Activated CD4-positive, alpha-beta T cell treated with anti-CD3 and anti-CD28 coated beads, Interleukin-2, amount 50 U/mL, for 24 hours (primary cell): Measurements from ENCODE around the gene FBXW10B.
"Not testable (repeated sequence)": the region's sequence is repeated elsewhere in the genome, so short reads cannot be mapped to it uniquely, and the experiment has no call there.

Source experiments
- DNase-seq, 2 donors: peaks; one replicate each; pipeline ENCODE4 v3.0.0-alpha.2; 2020; ENCODE audit warnings: low read depth in 1 of 2, low spot score in 1 of 2

FBXW10B gene, protein sequence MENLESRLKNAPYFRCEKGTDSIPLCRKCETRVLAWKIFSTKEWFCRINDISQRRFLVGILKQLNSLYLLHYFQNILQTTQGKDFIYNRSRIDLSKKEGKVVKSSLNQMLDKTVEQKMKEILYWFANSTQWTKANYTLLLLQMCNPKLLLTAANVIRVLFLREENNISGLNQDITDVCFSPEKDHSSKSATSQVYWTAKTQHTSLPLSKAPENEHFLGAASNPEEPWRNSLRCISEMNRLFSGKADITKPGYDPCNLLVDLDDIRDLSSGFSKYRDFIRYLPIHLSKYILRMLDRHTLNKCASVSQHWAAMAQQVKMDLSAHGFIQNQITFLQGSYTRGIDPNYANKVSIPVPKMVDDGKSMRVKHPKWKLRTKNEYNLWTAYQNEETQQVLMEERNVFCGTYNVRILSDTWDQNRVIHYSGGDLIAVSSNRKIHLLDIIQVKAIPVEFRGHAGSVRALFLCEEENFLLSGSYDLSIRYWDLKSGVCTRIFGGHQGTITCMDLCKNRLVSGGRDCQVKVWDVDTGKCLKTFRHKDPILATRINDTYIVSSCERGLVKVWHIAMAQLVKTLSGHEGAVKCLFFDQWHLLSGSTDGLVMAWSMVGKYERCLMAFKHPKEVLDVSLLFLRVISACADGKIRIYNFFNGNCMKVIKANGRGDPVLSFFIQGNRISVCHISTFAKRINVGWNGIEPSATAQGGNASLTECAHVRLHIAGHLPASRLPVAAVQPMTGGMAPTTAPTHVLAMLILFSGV

GRCh38 chr17:15619331-15620058 is at the start of gene FBXW10B:
TSS of gene FBXW10B (minus strand) at chr17:15619704. CDS start at chr17:15619512, 192 bp downstream.
- not testable (repeated sequence) for DNase-seq

DNA sequence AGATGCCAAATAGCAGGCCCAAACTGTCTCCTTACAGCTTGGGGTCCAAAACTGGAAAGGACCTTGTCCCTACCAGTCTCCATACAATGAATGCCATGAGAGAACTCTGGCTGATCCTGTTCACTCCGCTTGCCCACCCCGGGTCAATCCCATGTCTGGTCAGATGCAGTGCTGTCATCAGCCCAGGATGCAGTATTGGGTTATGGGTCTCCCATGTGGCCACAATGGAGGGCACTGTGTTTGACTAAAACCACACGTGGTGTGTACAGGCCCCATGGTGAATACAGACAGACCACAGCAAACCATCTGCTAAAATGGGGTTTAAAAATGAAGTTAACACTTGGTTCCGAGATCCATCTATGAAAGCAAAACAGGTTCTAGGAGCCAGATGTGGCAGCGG is 44.2 kb upstream of the FBXW10B start:
- no peak for DNase-seq

DNA sequence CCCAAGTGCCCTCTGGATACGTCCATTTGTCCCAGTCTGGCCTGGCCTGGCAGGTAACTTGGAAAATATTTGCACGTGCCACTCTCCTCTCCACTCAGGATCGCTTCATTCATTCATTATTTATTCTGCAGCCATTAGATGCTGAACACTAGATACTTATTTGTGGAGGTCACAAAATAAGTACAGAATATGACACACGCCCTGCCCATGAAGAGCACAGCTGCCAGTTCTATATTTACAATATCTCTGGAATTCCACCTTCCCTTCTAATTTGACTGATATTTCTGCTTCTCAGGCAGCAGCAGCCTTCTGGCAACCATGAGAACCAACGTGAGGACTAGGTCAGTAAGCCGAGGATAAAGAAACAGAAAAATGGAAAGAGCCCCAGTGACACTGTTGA is 43.7 kb upstream of the FBXW10B start:
- no peak for DNase-seq

- no peak for DNase-seq
Measured at GRCh38 chr17:15662681-15663080, 43.2 kb upstream of the FBXW10B start.

- no peak for DNase-seq
Measured at GRCh38 chr17:15660077-15660476, 40.6 kb upstream of the FBXW10B start.

DNA sequence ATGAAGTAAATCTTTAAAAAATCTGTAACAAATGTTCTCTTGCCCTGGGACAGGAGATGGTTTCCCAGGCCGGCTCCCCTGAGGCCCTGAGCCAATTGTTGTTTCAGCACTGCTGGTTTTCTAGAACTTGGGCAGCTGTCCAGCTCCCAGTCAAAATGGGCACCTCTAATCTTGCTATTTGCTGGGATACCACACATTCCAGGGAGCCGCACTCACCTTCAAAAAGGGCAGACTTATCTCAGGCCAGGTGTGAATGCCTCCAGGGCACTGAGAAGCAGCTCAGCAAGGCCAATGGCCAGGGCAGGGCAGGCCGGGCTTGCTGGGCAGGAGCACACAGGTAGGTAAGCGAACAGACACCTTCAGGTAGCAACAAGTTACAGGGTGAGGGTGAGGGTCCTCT is 40.2 kb upstream of the FBXW10B start:
- no peak for DNase-seq

GRCh38 chr17:15659236-15659635 is 39.7 kb upstream of the FBXW10B start:
- DNase-seq, result no peak

DNA sequence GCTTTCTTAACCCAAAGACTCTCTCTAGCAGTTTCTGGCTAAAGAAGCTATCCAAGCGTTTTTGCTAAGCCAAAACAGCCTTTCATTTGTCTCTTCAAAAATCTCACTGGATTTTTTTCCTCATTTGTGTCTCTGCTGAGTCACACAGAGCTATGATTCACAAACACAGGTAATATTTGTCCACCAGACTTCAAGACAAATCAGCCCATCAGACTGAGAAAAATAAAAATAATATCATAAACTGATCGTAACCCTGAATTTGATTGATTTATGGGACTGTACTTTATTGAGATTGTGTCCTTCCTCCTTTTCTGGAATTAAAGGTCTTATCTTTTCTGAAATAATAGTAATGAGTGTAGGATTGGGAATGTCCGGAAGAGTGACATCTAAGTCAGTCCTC is 38.8 kb upstream of the FBXW10B start:
- DNase-seq, result no peak

- DNase-seq, result no peak
Measured at GRCh38 chr17:15657868-15658267, 38.4 kb upstream of the FBXW10B start.

DNA sequence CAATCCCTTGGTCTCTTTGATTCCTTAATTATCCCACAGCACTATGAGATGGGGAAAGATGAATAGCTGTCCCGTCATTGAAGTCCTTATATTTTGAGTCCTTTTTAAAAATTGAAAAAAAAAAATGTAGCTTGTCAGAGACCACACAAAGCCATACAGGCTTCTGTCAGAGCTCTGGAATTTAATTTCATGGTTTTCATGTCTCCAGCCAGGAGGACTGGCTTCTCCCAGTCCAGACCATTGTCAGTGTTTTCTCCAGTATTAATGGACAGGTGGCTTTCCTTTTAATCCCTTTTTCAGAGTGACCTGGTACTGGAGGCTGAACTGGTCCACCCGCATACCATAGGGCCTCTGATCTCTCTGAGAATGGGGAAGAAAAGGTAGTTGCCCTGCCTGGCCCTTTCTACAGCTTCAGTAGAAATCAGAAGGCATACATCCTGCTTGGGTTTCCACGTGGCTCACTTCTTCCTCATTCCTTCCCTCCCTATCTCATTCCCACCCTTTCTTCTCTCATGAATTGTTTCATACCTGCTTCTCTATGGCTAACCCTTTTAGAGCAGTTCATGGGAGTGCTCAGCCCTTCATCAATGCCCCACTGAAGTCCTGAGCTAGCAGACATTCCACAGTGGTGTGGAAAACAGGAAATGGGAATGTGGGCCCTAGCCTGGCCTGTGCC is 35.5 kb upstream of the FBXW10B start:
- no peak for DNase-seq

DNA sequence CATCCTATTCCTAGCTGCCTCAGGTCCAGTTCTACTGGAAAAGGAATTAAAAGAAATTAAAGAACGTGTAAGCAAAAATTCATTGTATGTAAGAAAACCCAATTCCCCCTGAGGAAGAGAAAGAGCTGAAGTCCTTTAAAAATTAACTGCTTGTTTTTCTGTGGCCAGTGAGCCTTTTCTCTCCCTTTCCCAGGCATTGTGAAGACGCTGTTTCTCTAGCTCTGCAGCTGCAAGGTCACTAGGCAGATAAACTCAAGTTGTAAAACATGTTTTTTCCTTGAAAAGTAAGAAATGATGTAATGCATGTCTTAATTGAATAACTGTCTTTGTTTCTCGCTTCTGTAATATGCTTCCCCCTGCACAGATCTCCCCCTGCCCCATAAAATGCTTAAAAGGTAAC is 34.9 kb upstream of the FBXW10B start:
- DNase-seq, result not testable (repeated sequence)

- DNase-seq, result no peak
Measured at GRCh38 chr17:15652960-15653359, 33.5 kb upstream of the FBXW10B start.

- no peak for DNase-seq
Measured at GRCh38 chr17:15651583-15652110, 32.1 kb upstream of the FBXW10B start.

DNA sequence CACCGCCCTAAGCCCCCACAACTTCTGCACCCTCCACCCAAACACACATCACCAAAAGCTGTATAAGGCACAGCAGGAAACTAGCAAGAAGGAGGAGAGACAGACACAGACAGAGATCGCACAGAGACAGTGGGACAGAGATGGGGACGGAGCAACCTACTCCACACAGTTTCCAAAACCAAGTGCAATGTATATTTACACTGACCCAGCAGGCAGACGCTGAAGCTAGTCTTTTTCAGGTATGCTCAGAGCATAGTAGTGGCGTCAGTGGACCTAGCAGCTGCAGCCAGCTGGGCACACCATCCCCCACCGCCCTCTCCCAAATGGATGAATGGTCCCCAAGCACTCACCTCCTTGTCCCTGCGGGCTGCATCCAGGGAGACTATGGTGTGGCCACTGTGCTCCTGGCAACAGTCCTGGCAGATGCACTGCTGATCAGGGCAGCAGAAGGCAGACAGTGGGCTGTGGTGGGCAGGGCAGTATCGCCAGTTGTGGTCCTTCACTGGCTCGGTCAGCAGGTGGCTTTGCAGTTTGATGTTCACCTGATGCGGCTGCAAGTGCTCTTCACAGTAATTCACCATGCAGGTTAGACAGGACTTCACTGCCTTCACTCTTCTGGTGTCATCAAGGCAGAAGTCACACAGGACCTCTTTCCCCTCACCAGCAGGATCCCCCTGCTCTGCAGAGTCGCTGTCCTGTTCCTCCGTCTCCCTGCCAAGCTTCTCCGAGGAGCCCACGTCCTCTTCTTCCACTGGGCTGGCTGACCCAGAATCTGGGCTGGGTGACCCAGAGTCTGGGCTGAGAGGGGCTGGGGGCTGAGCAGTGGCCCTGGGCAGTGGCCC is 31.5 kb upstream of the FBXW10B start:
- no peak for DNase-seq

DNA sequence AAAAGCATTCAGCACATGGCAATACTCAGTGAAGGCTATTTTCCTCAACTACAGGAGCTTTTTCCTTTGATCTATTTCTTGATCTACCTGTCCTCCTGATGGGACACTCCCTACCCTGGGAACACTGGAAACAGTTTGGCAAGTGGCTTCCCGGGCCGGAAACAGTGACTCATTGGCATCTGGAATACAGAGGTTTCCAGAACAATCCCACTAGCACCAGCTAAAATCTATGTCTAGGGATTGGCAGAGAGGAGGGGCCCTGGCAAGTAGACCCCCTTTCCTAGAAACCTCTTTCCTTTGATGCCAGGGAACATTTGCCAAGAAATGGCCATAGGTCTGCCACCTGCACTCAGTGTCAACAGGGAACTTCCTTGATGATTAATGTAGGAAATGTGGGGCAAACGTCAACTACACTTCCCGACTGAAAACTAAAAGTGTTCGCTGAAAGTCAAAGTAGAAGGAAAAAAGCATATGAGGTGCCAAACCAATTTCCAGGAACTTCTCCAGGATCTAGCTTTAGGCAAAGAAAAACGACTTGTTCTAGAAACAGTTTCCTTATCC is 30.4 kb upstream of the FBXW10B start:
- DNase-seq, result no peak

- DNase-seq, result no peak
Measured at GRCh38 chr17:15648386-15648785, 28.9 kb upstream of the FBXW10B start.

GRCh38 chr17:15645942-15646312 is 26.4 kb upstream of the FBXW10B start:
- DNase-seq, result not testable (repeated sequence)

DNA sequence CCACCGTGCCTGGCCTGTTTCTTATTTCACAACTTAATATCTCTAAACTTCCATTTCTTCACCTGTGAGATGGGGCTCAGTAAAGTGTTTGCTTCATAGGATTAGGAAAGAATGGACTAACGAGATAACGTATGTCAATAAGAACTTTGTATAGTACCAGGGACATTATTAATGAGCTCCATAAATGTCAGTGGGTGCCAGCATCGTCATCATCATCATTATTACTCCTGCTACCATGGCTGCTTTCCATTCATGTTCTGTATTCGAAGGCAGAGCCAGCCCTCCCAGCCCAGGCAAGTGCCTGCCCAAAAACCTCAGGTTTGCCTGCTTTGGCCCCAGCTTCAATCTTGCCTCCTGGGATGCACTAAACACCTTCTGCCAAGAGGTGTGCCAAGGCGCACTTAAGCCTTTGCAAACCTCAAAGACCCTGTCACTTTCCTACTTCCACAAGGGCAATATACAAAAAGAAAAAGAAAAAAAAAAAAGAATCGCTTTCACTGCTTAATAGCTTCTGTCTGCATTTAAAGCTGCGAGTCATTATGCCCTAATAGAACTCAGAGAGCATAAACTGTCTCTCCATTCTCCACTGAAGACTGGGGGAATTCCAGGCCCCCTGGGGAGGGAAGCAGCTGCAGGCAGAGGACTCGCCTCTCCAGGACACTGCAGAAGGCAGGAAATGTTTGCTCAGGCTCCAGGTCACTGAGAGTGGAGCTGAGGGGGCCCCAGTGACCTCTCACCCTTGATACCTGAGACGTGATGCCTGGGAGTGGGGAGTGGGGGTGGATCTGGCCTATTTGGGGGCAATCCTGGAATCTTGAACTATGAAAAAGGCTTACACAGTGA is 25.8 kb upstream of the FBXW10B start:
- DNase-seq, result not testable (repeated sequence)
